Right renal cortex interstitium (tissue), 3 donors: ENCODE results near the gene SGCE. TPM values are rescaled to one million over a fixed set of nuclear protein-coding genes. Genes with fewer than 3 reads are reported as not detected.
"Not testable (repeated sequence)": the region's sequence is repeated elsewhere in the genome, so short reads cannot be mapped to it uniquely, and the experiment has no call there.

Experiments
- DNase-seq, 3 donors: peaks; one replicate each; pipeline ENCODE4 v3.0.0-alpha.2; 2013; ENCODE audit warnings: low read depth in 3 of 3, low spot score in 2 of 3
- polyA plus RNA-seq, 3 donors: library from polyadenylated mRNA; unstranded; fragments of 120-200 nt; gene quantifications; one replicate each; pipeline ENCODE4 v1.2.1, GENCODE V29; 2013; ENCODE audit not compliant: insufficient read length in 3 of 3

Gene SGCE, protein sequence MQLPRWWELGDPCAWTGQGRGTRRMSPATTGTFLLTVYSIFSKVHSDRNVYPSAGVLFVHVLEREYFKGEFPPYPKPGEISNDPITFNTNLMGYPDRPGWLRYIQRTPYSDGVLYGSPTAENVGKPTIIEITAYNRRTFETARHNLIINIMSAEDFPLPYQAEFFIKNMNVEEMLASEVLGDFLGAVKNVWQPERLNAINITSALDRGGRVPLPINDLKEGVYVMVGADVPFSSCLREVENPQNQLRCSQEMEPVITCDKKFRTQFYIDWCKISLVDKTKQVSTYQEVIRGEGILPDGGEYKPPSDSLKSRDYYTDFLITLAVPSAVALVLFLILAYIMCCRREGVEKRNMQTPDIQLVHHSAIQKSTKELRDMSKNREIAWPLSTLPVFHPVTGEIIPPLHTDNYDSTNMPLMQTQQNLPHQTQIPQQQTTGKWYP
- 100 to 1,000 TPM; 101 to 114 (median 110) TPM for polyA plus RNA-seq

- peak in 2 of 3 donors; percentile 61 to 64 for DNase-seq
These were observed at the start of gene SGCE for GRCh38 chr7:94655848-94656657. SGCE (minus strand) TSS chr7:94656133; CDS start chr7:94656098, 35 bp downstream.

- DNase-seq = not testable (repeated sequence)
These were observed 49.5 kb upstream of the SGCE start for GRCh38 chr7:94705155-94706021.

GRCh38 chr7:94701555-94701973 is 45.6 kb upstream of the SGCE start:
- DNase-seq = peak in 1 of 3 donors; percentile 56

DNA sequence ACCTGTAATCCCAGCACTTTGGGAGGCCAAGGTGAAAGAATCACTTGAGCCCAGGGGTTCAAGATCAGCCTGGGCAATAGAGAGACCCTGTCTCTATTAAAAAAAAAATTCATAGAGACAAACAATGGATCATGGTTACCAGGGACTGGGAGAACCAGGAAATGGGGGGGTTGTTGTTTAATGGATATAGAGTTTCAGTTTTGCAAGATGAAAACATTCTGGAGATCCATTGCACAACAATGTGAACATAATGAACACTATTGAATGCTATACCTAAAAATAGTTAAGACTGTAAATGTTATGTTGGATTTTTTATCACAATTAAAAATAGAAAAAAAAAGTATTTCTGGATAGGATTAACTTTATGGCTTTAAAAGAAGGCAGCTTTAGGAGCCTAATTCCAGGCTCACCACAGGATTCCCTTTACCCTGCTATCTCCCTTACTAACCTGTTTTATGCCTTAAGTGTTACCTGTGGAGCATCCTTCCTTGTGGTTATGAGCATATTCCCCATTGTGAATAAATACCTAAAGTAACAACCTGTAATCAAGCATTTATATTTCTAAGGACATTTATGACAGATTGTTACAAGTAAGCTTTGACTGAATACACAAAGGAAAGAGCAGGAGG is 45.1 kb upstream of the SGCE start:
- no peak for DNase-seq

DNA sequence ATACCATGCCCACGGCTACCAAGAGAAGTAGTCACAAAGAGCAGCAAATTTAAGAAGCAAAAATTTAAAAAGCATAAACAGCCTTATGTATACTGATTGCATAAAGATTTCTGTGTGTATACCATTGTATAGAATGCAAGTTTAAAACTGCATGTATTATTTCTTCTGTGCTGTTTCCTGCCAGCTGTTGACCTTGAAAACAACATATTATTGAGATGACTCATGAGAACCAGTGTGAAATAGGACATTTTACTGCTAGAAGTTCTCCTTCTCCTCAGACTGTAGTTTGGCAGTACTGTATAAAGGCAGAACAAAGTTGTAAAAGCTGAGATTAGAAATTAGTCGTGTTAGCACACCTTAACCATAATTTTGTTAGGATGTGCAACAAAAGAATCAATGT is 42.3 kb upstream of the SGCE start:
- no peak for DNase-seq

DNA sequence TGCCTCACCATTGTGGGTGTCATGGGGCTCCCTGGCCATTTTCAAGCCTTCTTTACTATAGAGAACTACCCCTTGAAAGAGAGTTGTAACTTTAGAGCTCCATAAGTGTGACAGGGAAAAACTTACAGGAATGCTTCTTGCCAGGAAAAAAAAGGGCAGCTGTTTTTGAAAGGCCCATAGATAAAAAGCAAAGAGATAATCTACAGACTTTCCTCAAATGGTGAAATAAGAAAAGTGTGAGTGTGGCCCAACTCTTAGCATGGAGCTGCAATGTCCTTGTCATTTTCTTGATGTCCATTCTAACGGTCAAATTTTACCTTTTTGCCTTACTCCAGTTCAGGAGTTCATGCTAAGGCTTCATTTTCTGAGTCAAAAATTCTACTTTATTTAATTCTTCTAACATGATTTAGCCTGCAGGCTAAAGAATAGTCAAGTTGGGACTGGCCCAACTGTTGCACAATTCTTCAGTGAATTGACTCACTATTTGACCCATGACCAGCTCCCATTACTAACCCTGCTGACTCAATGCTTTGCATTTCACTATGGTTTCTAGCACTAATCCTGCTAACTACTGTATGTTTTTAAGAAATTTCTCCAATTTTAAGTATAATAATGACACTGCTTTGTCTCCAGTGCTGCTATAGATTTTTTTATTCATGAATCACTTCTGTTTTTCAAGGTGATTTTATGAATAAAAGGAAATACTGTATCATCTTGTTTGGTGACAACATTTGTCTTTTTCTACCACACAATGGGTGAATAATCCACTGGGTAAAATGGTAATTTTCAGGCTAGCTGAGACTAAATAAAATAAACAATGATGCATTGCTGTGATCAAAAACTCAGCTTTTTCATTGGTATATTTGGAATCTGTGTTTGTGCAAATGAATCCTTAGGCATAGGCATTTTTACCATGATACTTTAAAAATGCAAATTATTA is 41.4 kb upstream of the SGCE start:
- no peak for DNase-seq

GRCh38 chr7:94687810-94688209 is 31.9 kb upstream of the SGCE start:
- no peak for DNase-seq

DNA sequence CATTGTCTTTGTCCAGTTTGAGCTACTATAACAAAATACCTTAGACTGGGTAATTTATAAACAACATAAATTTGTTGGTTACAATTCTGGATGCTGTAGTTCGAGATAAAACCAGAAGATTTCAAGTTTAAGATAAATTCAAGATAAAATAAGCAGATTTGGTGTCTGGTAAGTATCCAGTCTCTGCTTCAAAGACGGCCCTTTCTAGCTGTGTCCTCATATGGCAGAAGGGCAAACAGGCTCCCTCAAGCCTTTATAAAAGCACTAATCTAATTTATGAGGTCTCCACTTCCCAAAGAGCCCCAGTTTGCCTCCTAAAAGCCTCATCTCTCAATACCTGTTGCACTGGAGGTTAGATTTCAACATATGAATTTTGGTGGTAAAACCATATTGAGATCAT is 31.1 kb upstream of the SGCE start:
- no peak for DNase-seq

DNA sequence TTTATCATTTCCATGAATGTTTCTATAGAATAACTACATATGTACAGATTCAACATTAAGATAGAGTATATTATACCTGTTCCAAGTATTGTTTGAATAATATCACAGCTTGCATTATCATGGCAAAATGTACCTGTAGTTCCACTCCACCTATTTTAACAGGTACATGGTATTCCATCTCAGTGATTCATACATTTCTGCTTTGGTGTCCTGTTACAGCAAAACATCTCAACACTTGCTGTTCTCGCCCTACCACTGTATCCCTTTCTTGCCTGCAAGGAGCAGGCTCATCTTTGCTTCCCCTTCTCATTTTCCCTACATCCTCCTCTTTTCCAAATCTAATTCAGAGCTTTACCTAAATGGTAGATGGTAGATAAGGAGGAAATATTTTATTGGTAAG is 27.1 kb upstream of the SGCE start:
- DNase-seq = no peak

- no peak for DNase-seq
These were observed 23.4 kb upstream of the SGCE start for GRCh38 chr7:94679358-94679757.

GRCh38 chr7:94676431-94676830 is 20.5 kb upstream of the SGCE start:
- no peak for DNase-seq

- DNase-seq = no peak
These were observed 19.4 kb upstream of the SGCE start for GRCh38 chr7:94675356-94675755.

DNA sequence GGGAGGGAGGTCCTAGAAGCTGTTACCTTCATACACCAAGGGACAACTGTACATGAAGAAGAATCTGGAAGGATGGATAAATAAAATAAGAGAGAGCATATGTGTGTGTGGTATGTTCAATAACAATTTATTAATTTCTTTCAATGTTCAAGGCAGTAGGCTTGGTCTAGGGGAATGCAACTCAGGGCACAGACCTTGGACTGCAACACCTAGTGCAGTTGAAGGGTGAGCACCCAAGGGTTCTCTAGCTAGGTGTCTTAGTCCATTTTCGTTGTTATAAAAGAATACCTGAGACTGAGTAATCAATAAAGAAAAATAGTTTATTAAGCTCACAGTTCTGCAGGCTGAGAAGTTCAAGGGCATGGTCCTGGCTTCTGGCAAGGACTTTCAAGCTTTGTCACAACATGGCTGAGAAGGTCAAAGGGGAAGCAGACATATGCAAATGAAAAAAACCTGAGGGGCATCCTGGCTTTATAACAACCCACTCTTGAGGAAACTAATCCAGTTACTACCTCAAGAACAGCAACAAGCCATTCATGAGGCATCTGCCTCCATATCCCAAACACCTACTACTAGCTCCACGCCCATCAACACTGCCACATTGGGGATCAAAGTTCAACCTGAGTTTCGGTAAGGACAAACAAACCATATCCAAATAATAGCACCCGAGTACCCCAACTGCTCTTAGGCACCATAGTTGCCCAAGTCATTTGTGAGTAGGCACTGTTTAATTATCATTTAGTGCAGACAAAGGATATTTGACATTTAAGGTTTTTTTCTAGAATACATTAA is 15.7 kb upstream of the SGCE start:
- DNase-seq = no peak

- DNase-seq = no peak
These were observed 14.0 kb upstream of the SGCE start for GRCh38 chr7:94669773-94670495.

- no peak for DNase-seq
These were observed 11.1 kb upstream of the SGCE start for GRCh38 chr7:94666879-94667587.

DNA sequence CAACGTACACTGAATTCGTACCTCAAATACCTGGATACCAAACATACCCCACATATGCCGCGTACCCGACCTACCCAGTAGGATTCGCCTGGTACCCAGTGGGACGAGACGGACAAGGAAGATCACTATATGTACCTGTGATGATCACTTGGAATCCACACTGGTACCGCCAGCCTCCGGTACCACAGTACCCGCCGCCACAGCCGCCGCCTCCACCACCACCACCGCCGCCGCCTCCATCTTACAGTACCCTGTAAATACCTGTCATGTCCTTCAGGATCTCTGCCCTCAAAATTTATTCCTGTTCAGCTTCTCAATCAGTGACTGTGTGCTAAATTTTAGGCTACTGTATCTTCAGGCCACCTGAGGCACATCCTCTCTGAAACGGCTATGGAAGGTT is 9.5 kb upstream of the SGCE start:
- no peak for DNase-seq

- DNase-seq = no peak
These were observed 8.1 kb upstream of the SGCE start for GRCh38 chr7:94664023-94664422.
